ENCODE results near the gene PFKFB3.

The PFKFB3 gene

DNA sequence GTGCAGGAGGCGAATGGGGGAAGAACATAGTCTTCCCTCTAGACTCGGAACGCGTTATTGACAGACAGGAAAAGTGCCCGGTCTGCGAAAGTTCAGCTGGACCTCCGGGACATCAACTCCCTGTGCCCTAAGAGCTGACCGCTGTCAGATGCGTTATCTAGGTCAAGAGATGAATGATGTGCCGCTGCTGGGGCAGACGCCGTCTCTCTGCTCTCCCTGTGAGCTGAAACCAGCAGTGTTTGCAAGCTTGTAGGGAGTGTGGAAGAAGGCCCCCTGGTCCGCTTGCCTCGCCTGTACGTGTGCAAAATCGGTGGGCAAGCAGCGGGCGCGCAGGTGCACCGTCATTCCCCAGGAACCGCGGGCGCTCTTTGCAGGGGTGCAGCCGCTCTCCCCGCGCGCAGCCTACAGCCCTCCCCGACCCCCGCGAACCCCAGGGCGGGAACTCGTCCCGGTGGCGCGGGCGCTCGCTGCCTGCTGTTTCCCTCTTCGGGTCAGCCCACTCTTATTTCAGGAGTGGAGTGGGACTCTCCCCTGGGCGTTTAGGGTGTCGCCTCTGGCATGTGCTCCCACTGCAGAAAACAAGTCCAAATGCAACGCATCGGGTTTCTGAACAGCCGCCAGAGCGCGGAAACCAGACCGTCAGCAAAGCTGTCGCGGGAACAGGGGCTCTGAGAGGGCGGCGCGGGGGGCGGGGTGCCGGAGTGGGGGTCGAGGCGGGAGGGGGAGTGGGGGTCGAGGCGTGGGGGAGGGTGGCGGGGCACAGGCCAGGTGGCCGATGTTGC is 1.8 kb upstream of the PFKFB3 start:
- peak overlapping the region; percentile 23 for H3K4me3 ChIP-seq (replicated peaks; ENCODE audit: insufficient read depth, low read length)
- peak in 1 of 2 experiments; percentile 30 for DNase-seq (ENCODE audit: low read depth in 1 of 2, low spot score in 1 of 2)
- no peak overlapping the region for H3K27ac ChIP-seq (replicated peaks)
- TF ChIP-seq, protein P1, sequence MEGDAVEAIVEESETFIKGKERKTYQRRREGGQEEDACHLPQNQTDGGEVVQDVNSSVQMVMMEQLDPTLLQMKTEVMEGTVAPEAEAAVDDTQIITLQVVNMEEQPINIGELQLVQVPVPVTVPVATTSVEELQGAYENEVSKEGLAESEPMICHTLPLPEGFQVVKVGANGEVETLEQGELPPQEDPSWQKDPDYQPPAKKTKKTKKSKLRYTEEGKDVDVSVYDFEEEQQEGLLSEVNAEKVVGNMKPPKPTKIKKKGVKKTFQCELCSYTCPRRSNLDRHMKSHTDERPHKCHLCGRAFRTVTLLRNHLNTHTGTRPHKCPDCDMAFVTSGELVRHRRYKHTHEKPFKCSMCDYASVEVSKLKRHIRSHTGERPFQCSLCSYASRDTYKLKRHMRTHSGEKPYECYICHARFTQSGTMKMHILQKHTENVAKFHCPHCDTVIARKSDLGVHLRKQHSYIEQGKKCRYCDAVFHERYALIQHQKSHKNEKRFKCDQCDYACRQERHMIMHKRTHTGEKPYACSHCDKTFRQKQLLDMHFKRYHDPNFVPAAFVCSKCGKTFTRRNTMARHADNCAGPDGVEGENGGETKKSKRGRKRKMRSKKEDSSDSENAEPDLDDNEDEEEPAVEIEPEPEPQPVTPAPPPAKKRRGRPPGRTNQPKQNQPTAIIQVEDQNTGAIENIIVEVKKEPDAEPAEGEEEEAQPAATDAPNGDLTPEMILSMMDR (IDR thresholded peaks at IDR 0.05; ENCODE audit: insufficient read depth, low read length): no peak
- TF ChIP-seq SPI1 (IDR thresholded peaks at IDR 0.05; ENCODE audit: borderline replicate concordance, low read depth) (no peak), POLR2AphosphoS5 (IDR thresholded peaks at IDR 0.05; ENCODE audit: low read depth) (no peak), GABPA (IDR thresholded peaks at IDR 0.05; ENCODE audit: low read depth) (no peak)
- TF ChIP-seq, protein P2, sequence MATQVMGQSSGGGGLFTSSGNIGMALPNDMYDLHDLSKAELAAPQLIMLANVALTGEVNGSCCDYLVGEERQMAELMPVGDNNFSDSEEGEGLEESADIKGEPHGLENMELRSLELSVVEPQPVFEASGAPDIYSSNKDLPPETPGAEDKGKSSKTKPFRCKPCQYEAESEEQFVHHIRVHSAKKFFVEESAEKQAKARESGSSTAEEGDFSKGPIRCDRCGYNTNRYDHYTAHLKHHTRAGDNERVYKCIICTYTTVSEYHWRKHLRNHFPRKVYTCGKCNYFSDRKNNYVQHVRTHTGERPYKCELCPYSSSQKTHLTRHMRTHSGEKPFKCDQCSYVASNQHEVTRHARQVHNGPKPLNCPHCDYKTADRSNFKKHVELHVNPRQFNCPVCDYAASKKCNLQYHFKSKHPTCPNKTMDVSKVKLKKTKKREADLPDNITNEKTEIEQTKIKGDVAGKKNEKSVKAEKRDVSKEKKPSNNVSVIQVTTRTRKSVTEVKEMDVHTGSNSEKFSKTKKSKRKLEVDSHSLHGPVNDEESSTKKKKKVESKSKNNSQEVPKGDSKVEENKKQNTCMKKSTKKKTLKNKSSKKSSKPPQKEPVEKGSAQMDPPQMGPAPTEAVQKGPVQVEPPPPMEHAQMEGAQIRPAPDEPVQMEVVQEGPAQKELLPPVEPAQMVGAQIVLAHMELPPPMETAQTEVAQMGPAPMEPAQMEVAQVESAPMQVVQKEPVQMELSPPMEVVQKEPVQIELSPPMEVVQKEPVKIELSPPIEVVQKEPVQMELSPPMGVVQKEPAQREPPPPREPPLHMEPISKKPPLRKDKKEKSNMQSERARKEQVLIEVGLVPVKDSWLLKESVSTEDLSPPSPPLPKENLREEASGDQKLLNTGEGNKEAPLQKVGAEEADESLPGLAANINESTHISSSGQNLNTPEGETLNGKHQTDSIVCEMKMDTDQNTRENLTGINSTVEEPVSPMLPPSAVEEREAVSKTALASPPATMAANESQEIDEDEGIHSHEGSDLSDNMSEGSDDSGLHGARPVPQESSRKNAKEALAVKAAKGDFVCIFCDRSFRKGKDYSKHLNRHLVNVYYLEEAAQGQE (IDR thresholded peaks at IDR 0.05; ENCODE audit: insufficient replicate concordance, low read depth): no peak
- no peaks in the 10 kb centered on the region for H3K27me3 ChIP-seq (ENCODE audit: insufficient read depth, poor library complexity, severe bottlenecking)

- DNase-seq (ENCODE audit: low read depth in 1 of 2, low spot score in 1 of 2): peak in 1 of 2 experiments; percentile 43
- Histone ChIP-seq H3K27ac (replicated peaks) (no peak overlapping the region), H3K27me3 (ENCODE audit: insufficient read depth, poor library complexity, severe bottlenecking) (no peaks in the 10 kb centered on the region), H3K4me3 (replicated peaks; ENCODE audit: insufficient read depth, low read length) (no peak overlapping the region)
- TF ChIP-seq GABPA (IDR thresholded peaks at IDR 0.05; ENCODE audit: low read depth) (no peak), SPI1 (IDR thresholded peaks at IDR 0.05; ENCODE audit: borderline replicate concordance, low read depth) (no peak), POLR2AphosphoS5 (IDR thresholded peaks at IDR 0.05; ENCODE audit: low read depth) (no peak)
- TF ChIP-seq, protein P2 (IDR thresholded peaks at IDR 0.05; ENCODE audit: insufficient replicate concordance, low read depth): no peak
- TF ChIP-seq, protein P1 (IDR thresholded peaks at IDR 0.05; ENCODE audit: insufficient read depth, low read length): no peak
Observed at GRCh38 chr10:6201516-6201975, 1.2 kb upstream of the PFKFB3 start.

DNA sequence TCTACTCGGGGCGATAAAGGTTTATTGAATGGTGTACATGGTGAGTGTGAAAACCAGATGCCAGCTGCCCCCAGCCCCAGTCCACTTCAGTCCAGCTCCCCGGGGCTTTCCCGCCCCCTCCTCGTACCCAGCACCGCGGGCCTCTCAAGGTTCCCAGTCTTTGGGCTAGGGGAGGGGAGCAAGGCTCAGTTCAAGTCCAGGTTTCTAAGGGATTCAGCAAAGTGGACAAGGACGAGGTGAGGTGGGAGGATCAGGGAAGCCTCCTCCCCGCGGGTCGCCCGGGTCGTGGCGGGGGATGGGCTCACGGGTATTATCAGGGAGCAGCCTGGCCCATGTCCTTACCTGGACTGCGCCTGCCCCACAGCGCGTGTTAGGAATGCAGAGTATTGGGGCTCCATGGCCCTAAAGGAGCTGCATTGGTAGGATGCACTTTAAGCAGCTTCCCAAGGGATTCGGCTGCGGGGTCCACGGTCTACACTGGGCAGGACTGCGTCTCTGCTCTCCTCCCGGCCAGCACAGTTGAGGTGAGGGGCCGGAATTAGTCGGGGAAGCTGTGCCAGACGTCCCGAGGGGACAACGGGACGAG is 541 bp upstream of the PFKFB3 start:
- Histone ChIP-seq H3K27me3 (ENCODE audit: insufficient read depth, poor library complexity, severe bottlenecking) (no peaks in the 10 kb centered on the region), H3K4me3 (replicated peaks; ENCODE audit: insufficient read depth, low read length) (0 out of 2 replicates have a peak overlapping the region, but pooled peaks have one; percentile 57), H3K27ac (replicated peaks) (no peak overlapping the region)
- TF ChIP-seq, protein P1 (IDR thresholded peaks at IDR 0.05; ENCODE audit: insufficient read depth, low read length): no peak
- TF ChIP-seq SPI1 (IDR thresholded peaks at IDR 0.05; ENCODE audit: borderline replicate concordance, low read depth) (no peak), GABPA (IDR thresholded peaks at IDR 0.05; ENCODE audit: low read depth) (no peak), POLR2AphosphoS5 (IDR thresholded peaks at IDR 0.05; ENCODE audit: low read depth) (no peak)
- TF ChIP-seq, protein P2 (IDR thresholded peaks at IDR 0.05; ENCODE audit: insufficient replicate concordance, low read depth): no peak
- no peak for DNase-seq (ENCODE audit: low read depth in 1 of 2, low spot score in 1 of 2)

All from HL-60 (cell line).